HUES6 (cell line): ENCODE measurements around the gene RUSC1.
"Not testable (repeated sequence)": the region's sequence is repeated elsewhere in the genome, so short reads cannot be mapped to it uniquely, and the experiment has no call there.

Source experiments
- H3K27ac ChIP-seq: 2 replicates; pipeline ENCODE4 v1.7.0; 2013; ENCODE audit warnings: low read depth, mild to moderate bottlenecking, low read length, inconsistent platforms
- H3K27me3 ChIP-seq: 2 replicates; pipeline ENCODE4 v1.6.1; 2013; ENCODE audit warnings: low read length; ENCODE audit not compliant: control insufficient read depth, insufficient read depth
- H3K36me3 ChIP-seq: 2 replicates; pipeline ENCODE4 v1.6.1; 2013; ENCODE audit warnings: low read length; ENCODE audit not compliant: control insufficient read depth, insufficient read depth
- H3K4me1 ChIP-seq: 2 replicates; pipeline ENCODE4 v1.6.1; 2013; ENCODE audit warnings: low read length; ENCODE audit not compliant: control insufficient read depth, insufficient read depth
- H3K4me3 ChIP-seq: 2 replicates; pipeline ENCODE4 v1.5.1; 2013; ENCODE audit warnings: low read depth, low read length
- H3K9ac ChIP-seq: one replicate; pipeline ENCODE4 v1.6.1; 2013; ENCODE audit warnings: mild to moderate bottlenecking, low read length
- H3K9me3 ChIP-seq: 2 replicates; pipeline ENCODE4 v1.6.1; 2013; ENCODE audit warnings: low read depth, low read length; ENCODE audit not compliant: control insufficient read depth, insufficient read depth

RUSC1 gene

GRCh38 chr1:155284476-155284875, 36.2 kb upstream of the RUSC1 start:
- H3K36me3 ChIP-seq = no peaks in the 10 kb centered on the region; the same call in 1 of the 2 replicates
- H3K4me1 ChIP-seq = peaks cover under 1% of the 10 kb centered on the region
- no peaks in the 10 kb centered on the region for H3K27me3 ChIP-seq
- H3K9ac ChIP-seq = no peak overlapping the region
- H3K4me3 ChIP-seq = no peak overlapping the region
- no peaks in the 10 kb centered on the region for H3K9me3 ChIP-seq
- no peak overlapping the region for H3K27ac ChIP-seq

GRCh38 chr1:155285063-155285462, 35.6 kb upstream of the RUSC1 start:
- Histone ChIP-seq H3K9ac (no peak overlapping the region), H3K27me3 (no peaks in the 10 kb centered on the region), H3K4me1 (no peaks in the 10 kb centered on the region), H3K27ac (no peak overlapping the region), H3K4me3 (no peak overlapping the region), H3K9me3 (no peaks in the 10 kb centered on the region), H3K36me3 (no peaks in the 10 kb centered on the region; the same call in 1 of the 2 replicates)

DNA sequence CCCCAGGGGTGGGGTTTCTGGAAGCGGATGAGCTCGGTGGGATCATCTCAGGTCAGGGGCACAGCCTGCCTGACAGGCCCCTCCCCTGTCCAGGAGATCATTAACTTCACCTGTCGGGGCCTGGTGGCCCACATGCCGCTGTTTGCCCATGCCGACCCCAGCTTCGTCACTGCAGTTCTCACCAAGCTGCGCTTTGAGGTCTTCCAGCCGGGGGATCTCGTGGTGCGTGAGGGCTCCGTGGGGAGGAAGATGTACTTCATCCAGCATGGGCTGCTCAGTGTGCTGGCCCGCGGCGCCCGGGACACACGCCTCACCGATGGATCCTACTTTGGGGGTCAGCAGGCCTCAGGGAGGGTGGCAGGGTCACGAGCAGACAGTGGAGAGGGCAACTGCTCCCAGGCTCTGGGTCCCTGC, 35.1 kb upstream of the RUSC1 start:
- Histone ChIP-seq H3K9ac (no peak overlapping the region), H3K9me3 (no peaks in the 10 kb centered on the region), H3K36me3 (no peaks in the 10 kb centered on the region; the same call in 1 of the 2 replicates), H3K4me3 (no peak overlapping the region), H3K27ac (no peak overlapping the region), H3K4me1 (no peaks in the 10 kb centered on the region), H3K27me3 (no peaks in the 10 kb centered on the region)

DNA sequence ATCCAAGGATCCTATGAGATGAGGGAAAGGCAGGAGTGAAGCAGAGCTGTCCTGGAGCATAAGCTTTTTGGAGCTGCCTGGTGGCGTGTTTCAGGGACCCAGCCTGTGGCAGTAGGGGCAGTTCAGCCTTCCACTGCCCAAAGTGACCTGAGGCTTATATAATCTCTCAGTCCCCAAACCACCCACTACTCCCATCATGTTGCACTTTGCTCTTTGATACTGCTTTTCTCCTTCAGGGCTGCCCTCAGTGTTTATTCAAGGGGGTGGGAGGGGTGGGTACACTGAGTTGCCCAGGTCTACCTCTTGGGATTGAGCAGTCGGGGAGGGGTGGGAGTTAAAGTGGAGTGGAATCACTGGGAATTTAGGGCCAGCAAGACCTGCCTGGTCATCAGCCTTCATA, 34.1 kb upstream of the RUSC1 start:
- no peaks in the 10 kb centered on the region; the same call in 1 of the 2 replicates for H3K36me3 ChIP-seq
- no peak overlapping the region for H3K4me3 ChIP-seq
- no peaks in the 10 kb centered on the region for H3K9me3 ChIP-seq
- H3K4me1 ChIP-seq = no peaks in the 10 kb centered on the region
- H3K9ac ChIP-seq = no peak overlapping the region
- no peak overlapping the region for H3K27ac ChIP-seq
- H3K27me3 ChIP-seq = no peaks in the 10 kb centered on the region

GRCh38 chr1:155287987-155288543, 32.6 kb upstream of the RUSC1 start:
- Histone ChIP-seq H3K9ac (no peak overlapping the region), H3K9me3 (no peaks in the 10 kb centered on the region), H3K27me3 (peaks cover 6% of the 10 kb centered on the region), H3K27ac (no peak overlapping the region), H3K4me3 (no peak overlapping the region), H3K36me3 (no peaks in the 10 kb centered on the region), H3K4me1 (no peaks in the 10 kb centered on the region)

- H3K27ac ChIP-seq, H3K4me1 ChIP-seq, H3K9me3 ChIP-seq, H3K36me3 ChIP-seq, H3K9ac ChIP-seq, H3K4me3 ChIP-seq: not testable (repeated sequence)
- peaks cover 35% of the 10 kb centered on the region for H3K27me3 ChIP-seq
These were observed 29.7 kb upstream of the RUSC1 start for GRCh38 chr1:155291006-155291405.

- Histone ChIP-seq H3K9me3 (no peaks in the 10 kb centered on the region), H3K36me3 (no peaks in the 10 kb centered on the region), H3K4me3 (no peak overlapping the region), H3K4me1 (0 out of 2 replicates have a peak, but pooled peaks cover 9% of the 10 kb centered on the region), H3K27ac (no peak overlapping the region), H3K9ac (no peak overlapping the region), H3K27me3 (peaks cover 47% of the 10 kb centered on the region)
These were observed 27.5 kb upstream of the RUSC1 start for GRCh38 chr1:155293086-155293749.

DNA sequence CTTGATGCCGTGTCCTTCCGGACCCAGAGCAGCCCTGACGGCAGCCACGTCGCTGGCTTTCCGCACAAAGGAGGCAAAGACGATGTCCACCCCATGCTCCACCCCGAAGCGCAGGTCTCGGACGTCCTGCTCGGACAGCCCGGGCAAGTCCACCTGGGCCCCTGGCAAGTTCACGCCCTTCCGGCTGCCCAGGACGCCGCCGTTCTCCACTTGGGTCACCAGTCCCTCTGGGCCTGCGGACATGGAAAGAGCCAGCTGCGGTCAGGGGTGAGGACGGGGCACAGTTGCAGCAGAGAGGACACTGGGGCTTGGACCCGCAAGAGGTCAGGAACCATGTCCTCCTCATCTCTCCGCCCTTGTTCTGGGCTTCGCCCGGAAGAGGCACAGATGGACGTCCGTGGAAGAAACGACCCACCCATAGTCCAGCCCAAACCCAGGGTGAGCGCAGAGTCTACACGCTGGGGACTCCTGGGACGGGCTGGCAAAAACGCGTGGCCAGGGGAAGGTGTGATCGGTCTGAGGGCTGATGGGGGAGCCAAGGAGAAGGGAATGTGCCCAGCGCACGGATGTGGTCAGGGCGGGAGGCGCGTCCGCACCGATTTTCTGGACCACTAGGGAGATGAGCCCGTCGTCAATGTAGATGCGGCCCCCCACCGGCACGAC, 26.0 kb upstream of the RUSC1 start:
- Histone ChIP-seq H3K27me3 (peaks cover 47% of the 10 kb centered on the region), H3K9me3 (no peaks in the 10 kb centered on the region), H3K4me1 (0 out of 2 replicates have a peak, but pooled peaks cover 9% of the 10 kb centered on the region), H3K4me3 (peak overlapping the region; percentile 80), H3K9ac (peak overlapping the region; percentile 10), H3K27ac (no peak overlapping the region), H3K36me3 (no peaks in the 10 kb centered on the region)

GRCh38 chr1:155295183-155295941, 25.3 kb upstream of the RUSC1 start:
- no peaks in the 10 kb centered on the region for H3K9me3 ChIP-seq
- H3K27me3 ChIP-seq = peaks cover 47% of the 10 kb centered on the region
- H3K4me1 ChIP-seq = 0 out of 2 replicates have a peak, but pooled peaks cover 9% of the 10 kb centered on the region
- peak overlapping the region; percentile 80 for H3K4me3 ChIP-seq
- no peak overlapping the region for H3K27ac ChIP-seq
- peak overlapping the region; percentile 10 for H3K9ac ChIP-seq
- H3K36me3 ChIP-seq = no peaks in the 10 kb centered on the region

DNA sequence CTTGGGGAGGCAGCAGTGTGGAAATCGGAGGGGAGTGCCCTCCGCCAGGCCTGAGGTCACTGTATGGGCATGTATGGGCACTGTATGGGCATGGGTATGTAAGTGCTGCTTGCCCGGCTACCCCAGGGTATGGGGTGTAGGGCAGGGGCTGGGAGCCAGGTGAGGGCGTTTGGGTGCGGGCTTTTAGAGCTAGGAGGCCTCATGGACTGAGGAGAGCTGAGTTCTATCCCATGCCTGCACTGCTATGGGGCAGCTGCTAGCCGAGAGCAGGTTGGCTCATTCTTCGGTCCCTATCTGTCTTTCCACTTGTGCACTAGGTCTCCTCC, 24.8 kb upstream of the RUSC1 start:
- peak overlapping the region; percentile 9 for H3K9ac ChIP-seq
- H3K4me3 ChIP-seq = peak overlapping the region; percentile 80
- 0 out of 2 replicates have a peak, but pooled peaks cover 9% of the 10 kb centered on the region for H3K4me1 ChIP-seq
- no peak overlapping the region for H3K27ac ChIP-seq
- no peaks in the 10 kb centered on the region for H3K9me3 ChIP-seq
- H3K36me3 ChIP-seq = no peaks in the 10 kb centered on the region
- peaks cover 47% of the 10 kb centered on the region for H3K27me3 ChIP-seq

GRCh38 chr1:155296661-155297060, 24.0 kb upstream of the RUSC1 start:
- peaks cover 47% of the 10 kb centered on the region for H3K27me3 ChIP-seq

More at GRCh38 chr1:155296661-155297060, 24.0 kb upstream of the RUSC1 start:
- no peak overlapping the region for H3K9ac ChIP-seq
- H3K36me3 ChIP-seq = no peaks in the 10 kb centered on the region
- H3K4me3 ChIP-seq = no peak overlapping the region
- no peaks in the 10 kb centered on the region for H3K9me3 ChIP-seq
- H3K27ac ChIP-seq = no peak overlapping the region
- 0 out of 2 replicates have a peak, but pooled peaks cover 9% of the 10 kb centered on the region for H3K4me1 ChIP-seq
